Aorta (tissue), 5 donors: ENCODE data around the gene RGSL1. TPM values are rescaled to one million over a fixed set of nuclear protein-coding genes. Genes with fewer than 3 reads are reported as not detected.
"Not testable (repeated sequence)": the region's sequence is repeated elsewhere in the genome, so short reads cannot be mapped to it uniquely, and the experiment has no call there.

Experiments used
- ATAC-seq: fragments of 200-7000 bp; cut with Tn5 transposase; one replicate; pipeline ENCODE4 v1.9.1; 2022; ENCODE audit warnings: moderate library complexity; ENCODE audit not compliant: low FRiP score
- DNase-seq, 2 donors: peaks; one replicate each; pipeline ENCODE4 v3.0.0-alpha.2; 2020
- H3K27ac ChIP-seq, 2 donors: one replicate each; pipeline ENCODE4 v1.5.1; 2013; ENCODE audit warnings: low read length in 2 of 2, mild to moderate bottlenecking in 2 of 2, moderate library complexity in 2 of 2, control low read depth in 1 of 2, inconsistent platforms in 1 of 2, low read depth in 1 of 2
- H3K27me3 ChIP-seq, 2 donors: one replicate each; pipeline ENCODE4 v1.6.1; 2013; ENCODE audit warnings: control low read depth in 1 of 2, low read length in 1 of 2, mild to moderate bottlenecking in 1 of 2, moderate library complexity in 1 of 2; ENCODE audit not compliant: insufficient read depth in 2 of 2, control insufficient read depth in 1 of 2
- H3K36me3 ChIP-seq, 2 donors: one replicate each; pipeline ENCODE4 v1.6.1; 2013; ENCODE audit warnings: control low read depth in 1 of 2, low read length in 1 of 2, mild to moderate bottlenecking in 1 of 2; ENCODE audit not compliant: insufficient read depth in 2 of 2, control insufficient read depth in 1 of 2
- H3K4me1 ChIP-seq, 2 donors: one replicate each; pipeline ENCODE4 v1.6.1; 2013; ENCODE audit warnings: low read length in 2 of 2, control low read depth in 1 of 2, mild to moderate bottlenecking in 1 of 2, moderate library complexity in 1 of 2; ENCODE audit not compliant: insufficient read depth in 2 of 2, control insufficient read depth in 1 of 2
- H3K4me3 ChIP-seq, 2 donors: one replicate each; pipeline ENCODE4 v1.5.1; 2013; ENCODE audit warnings: low read length in 2 of 2, control low read depth in 1 of 2, mild to moderate bottlenecking in 1 of 2
- H3K9me3 ChIP-seq: one replicate; pipeline ENCODE4 v1.6.1; 2013; ENCODE audit warnings: mild to moderate bottlenecking, low read length; ENCODE audit not compliant: control insufficient read depth
- WGBS, 2 donors: extraction: QIAGEN DNeasy Blood & Tissue Kit; methylation state at CpG; one replicate each; pipeline ENCODE4 v1.1.7; 2013; 5-methylcytosine and 5-hydroxymethylcytosine counted together
- intact Hi-C, 2 donors: fragments of 100-400 bp; cut with DNase I; formaldehyde crosslinking; loops; one replicate each; pipeline versions ENCODE4 v1.14.2 to v1.15.0; 2022
- polyA plus RNA-seq, 2 donors: library from polyadenylated mRNA; stranded (reverse); fragments of 200-250 nt; gene quantifications; one replicate each; pipeline ENCODE4 v1.2.3, GENCODE V29; 2013
- total RNA-seq, 2 donors: library from RNA; stranded (reverse); fragmentation: NEBNext Ultra II Directional; extraction: Animal tissue kit (Norgen Biotek cat#: 25700); gene quantifications; one replicate each; pipeline ENCODE4 v1.2.1, GENCODE V29; 2021
- donor health status: healthy with polysubstance abuse.
- donor health status: Bipolar disorder and iron deficiency.
- donor health status: DM: no; HTN: no; CAD: no.
- donor health status: DM: no; HTN: no; CAD: no.
- donor health status: DM: yes; HTN: yes; CAD: no.

The RGSL1 gene
- total and polyA plus RNA-seq, 4 donors: not detected

DNA sequence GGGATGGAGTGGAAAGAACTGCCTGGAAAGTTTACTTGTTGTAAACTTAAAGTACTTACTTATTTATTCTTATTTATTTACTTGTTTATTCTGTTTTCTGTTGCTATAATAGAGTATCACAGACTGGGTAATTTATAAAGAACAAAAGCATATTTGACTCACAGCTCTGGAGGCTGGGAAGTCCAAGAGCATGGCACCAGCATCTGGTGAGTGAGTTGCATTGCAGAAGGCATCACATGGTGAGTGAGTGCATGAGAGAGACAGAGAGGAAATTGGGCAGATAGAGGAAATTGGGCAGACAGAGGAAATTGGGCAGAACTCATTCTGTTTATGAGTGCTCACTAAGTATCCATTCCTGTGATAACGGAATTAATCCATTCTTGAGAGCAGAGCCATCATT lies 11.6 kb upstream of the RGSL1 start:
- H3K9me3 ChIP-seq: peaks cover 2% of the 10 kb centered on the region
- DNase-seq (no peak), ATAC-seq (no peak)
- no peak overlapping the region for H3K4me3 ChIP-seq
- H3K27ac ChIP-seq: no peak overlapping the region
- no peaks in the 10 kb centered on the region for H3K27me3 ChIP-seq
- intact Hi-C loops: no loop called here
- H3K4me1 ChIP-seq: no peaks in the 10 kb centered on the region
- H3K36me3 ChIP-seq: no peaks in the 10 kb centered on the region
- 92 to 96% methylated on average over 1 of the region's 1 CpG for WGBS, 2 donors

DNA sequence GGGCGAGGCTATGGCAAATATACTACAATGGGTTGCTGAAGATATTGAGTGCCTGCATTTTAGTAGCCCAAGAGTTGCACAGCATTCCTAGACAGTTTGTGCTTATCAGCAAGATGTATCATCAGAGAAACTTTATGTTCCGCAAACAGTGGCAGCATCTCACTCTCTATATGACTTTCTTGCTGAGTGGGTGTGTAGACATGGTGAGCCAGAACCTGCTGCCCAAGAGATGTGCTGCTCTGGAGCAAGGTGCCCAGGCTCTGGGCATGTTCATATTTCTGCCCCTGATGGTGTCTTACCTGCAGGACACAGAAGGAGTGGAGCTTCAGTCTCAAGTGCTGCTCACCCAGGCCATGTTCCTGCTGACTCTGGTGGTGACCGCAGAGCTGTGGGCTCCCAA lies 8.2 kb upstream of the RGSL1 start:
- Histone ChIP-seq H3K27me3 (no peaks in the 10 kb centered on the region), H3K27ac (no peak overlapping the region), H3K4me1 (no peaks in the 10 kb centered on the region), H3K36me3 (no peaks in the 10 kb centered on the region), H3K9me3 (peaks cover 2% of the 10 kb centered on the region), H3K4me3 (no peak overlapping the region)
- no peak for ATAC-seq
- DNase-seq: no peak
- 91 to 92% methylated on average over 3 of the region's 3 CpGs for WGBS, 2 donors
- intact Hi-C loops: no loop called here

DNA sequence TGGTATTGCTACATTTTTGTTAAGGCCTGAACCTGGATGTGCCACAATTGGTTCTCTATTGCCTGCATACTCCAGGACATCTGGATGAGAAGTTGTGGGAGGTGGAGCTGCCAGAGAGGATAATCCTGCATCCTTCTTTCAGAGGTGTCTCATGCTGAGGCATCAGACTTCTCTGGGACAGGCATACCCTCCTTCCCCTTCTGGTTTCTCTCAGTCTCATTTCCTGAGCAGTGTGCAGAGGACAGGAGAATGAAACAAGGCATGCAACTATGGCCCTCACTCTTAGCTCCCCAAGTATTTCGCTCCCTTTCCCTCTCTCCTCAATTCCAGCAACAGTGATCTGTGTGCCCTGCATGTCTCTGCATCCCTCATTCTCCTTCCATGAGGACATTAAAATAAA lies 7.6 kb upstream of the RGSL1 start:
- H3K9me3 ChIP-seq: peaks cover 2% of the 10 kb centered on the region
- 90 to 93% methylated on average over 1 of the region's 1 CpG for WGBS, 2 donors
- H3K36me3 ChIP-seq: no peaks in the 10 kb centered on the region
- no peak overlapping the region for H3K4me3 ChIP-seq
- H3K4me1 ChIP-seq: no peaks in the 10 kb centered on the region
- H3K27ac ChIP-seq: no peak overlapping the region
- intact Hi-C loops: no loop called here
- DNase-seq: no peak
- ATAC-seq: no peak
- H3K27me3 ChIP-seq: no peaks in the 10 kb centered on the region

DNA sequence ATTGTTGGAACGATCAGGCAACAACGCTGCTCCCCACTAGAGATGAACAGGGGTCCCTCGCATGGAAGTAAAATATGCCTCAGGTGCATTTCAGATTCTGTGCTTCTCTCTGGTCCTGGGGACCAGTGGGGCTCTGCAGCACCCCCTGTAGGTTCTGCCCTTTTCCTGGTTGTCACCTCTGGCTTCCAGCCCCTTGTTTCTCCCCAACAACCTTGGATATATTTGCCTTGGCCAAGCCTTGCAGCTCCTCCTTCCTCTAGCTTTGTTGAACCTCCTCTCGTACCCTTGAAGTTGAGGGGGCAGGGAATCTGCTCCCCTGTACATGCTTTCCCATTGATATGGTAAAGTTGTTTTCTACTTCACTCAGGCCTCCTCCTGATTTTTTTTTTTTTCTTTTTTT lies 5.4 kb upstream of the RGSL1 start:
- Histone ChIP-seq H3K36me3 (no peaks in the 10 kb centered on the region), H3K4me1 (no peaks in the 10 kb centered on the region), H3K9me3 (no peaks in the 10 kb centered on the region), H3K4me3 (no peak overlapping the region), H3K27ac (no peak overlapping the region), H3K27me3 (no peaks in the 10 kb centered on the region)
- intact Hi-C loops: no loop called here
- DNase-seq (no peak), ATAC-seq (no peak)
- WGBS, 2 donors: 59 to 63% methylated on average over 4 of the region's 4 CpGs

DNA sequence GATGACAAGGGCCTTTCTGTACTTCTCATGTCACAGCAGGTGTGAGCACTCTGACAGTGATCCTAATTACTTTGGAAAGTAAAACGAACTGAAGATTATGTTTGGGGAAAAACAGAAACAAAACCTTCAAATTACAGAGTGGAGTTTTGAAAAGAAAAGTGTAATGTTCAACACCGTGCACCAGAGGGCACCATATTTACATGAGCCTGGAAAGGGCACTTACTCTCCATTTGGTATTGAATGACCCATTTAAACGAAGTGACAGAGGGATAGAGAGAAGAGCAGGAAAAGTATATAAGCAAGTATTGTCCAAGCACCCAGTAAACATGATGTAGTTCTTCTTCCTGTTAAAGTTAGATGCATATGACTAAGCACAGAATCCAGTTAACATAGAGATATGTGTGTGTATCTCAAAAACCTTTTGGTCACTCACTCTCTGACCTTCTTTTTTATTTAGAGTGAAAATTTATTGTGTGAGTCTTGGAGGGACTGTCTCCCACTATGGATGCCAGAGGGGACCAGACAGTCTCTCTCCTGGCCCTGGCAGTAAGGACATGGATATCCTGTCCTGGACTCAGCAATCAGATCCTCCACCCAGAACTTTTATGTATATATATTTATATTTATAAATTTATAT lies 3.8 kb upstream of the RGSL1 start:
- Histone ChIP-seq H3K27me3 (no peaks in the 10 kb centered on the region), H3K9me3 (no peaks in the 10 kb centered on the region), H3K4me1 (no peaks in the 10 kb centered on the region), H3K36me3 (no peaks in the 10 kb centered on the region), H3K27ac (no peak overlapping the region), H3K4me3 (no peak overlapping the region)
- intact Hi-C loops: loop anchor here in 1 of 2 donors (5.0 kb wide), 2 partner anchors 146 to 341 kb away; partner anchors contain the start of gene NPL
- ATAC-seq (no peak), DNase-seq (no peak)
- WGBS, 2 donors: 2 to 5% methylated on average over 3 of the region's 3 CpGs

DNA sequence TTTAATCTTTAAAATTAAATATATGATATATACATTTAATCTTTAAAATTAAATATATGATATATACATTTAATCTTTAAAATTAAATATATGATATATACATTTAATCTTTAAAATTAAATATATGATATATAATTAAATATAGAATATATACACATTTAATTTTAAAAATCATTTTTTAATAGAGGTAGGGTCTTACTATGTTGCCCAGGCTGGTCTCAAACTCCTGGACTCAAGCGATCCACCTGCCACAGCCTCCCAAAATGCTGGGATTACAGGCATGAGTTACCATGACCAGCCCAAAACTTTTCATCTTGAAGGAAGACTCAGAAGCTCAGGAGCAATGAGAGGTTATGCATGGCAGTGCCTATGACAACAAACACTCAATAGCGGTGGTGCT lies 2.8 kb upstream of the RGSL1 start:
- not testable (repeated sequence) for H3K36me3 ChIP-seq, ATAC-seq, H3K4me1 ChIP-seq, H3K27me3 ChIP-seq, H3K27ac ChIP-seq, H3K9me3 ChIP-seq, DNase-seq, H3K4me3 ChIP-seq
- WGBS, 2 donors: 95 to 96% methylated on average over 2 of the region's 2 CpGs
- intact Hi-C loops: loop anchor here in 1 of 2 donors (5.0 kb wide), 2 partner anchors 145 to 340 kb away; partner anchors contain the start of gene NPL

DNA sequence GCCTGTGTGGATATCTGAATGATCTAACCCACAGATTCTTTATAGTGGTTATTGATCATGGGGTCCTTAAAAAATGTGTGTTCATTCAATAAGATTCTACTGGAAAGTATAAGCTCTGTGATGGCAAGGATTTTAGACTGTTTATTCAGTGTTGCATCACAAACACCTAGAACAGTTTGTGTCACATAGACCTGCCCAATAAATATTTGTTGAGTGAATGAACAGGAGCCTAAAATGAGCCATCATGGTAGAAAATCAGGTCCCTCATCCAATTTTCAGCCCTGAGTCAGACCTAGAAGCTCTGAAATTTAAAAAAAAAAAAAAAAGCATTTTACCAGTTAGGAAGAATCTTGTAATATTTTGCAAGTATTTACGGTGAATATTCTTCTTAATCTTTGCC lies 2.3 kb upstream of the RGSL1 start:
- ATAC-seq: no peak
- Histone ChIP-seq H3K4me3 (no peak overlapping the region), H3K36me3 (no peaks in the 10 kb centered on the region), H3K27ac (no peak overlapping the region), H3K9me3 (no peaks in the 10 kb centered on the region), H3K4me1 (no peaks in the 10 kb centered on the region), H3K27me3 (no peaks in the 10 kb centered on the region)
- intact Hi-C loops: loop anchor here in 1 of 2 donors (5.0 kb wide), 2 partner anchors 145 to 340 kb away; partner anchors contain the start of gene NPL
- DNase-seq: no peak
- WGBS, 2 donors: 82 to 88% methylated on average over 1 of the region's 1 CpG

DNA sequence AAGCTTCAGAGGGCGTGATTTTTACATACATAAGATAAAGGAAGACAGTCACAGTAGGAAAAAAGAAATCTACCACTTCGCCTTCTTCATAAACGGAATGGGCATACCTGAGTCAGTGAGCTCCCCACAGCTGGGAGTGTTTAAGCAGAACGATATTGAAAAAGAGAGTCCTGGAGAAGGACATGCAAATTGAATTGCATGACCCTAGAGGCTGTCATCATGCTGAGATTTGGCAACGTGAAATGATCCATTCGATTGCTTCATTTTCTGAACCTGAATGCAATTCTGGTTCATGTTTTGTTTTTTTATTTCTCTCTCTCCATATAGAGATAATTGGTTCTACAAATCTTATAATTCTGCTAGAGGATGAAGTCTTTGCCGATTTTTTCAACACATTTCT lies 3.7 kb downstream of the RGSL1 start:
- H3K27me3 ChIP-seq: no peaks in the 10 kb centered on the region
- H3K27ac ChIP-seq: no peak overlapping the region
- intact Hi-C loops: no loop called here
- H3K9me3 ChIP-seq: peaks cover 2% of the 10 kb centered on the region
- no peak for ATAC-seq
- WGBS, 2 donors: 73 to 78% methylated on average over 7 of the region's 7 CpGs
- H3K4me1 ChIP-seq: no peaks in the 10 kb centered on the region
- no peaks in the 10 kb centered on the region for H3K36me3 ChIP-seq
- no peak for DNase-seq
- H3K4me3 ChIP-seq: no peak overlapping the region

DNA sequence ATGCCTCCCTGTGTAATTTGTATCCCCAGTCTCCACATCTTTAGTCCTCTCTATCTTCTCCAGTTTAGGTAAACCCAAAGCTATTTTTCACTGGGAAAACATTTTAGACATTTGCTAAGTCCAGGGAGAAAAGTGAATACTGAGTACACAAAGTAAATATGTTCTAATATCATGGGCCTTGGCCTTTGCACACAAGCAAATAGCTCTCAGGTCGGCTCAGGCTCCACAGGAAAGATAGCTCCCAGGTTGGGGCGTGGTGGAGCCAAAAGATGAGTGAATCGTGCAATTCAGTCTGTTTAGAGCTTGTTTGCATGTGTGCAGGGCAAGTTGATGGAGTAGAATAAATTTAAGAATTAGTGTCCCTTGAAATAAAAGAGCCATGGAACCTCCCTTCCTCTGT lies 7.9 kb downstream of the RGSL1 start:
- Histone ChIP-seq H3K27me3 (no peaks in the 10 kb centered on the region), H3K27ac (no peak overlapping the region), H3K4me1 (no peaks in the 10 kb centered on the region), H3K4me3 (no peak overlapping the region), H3K36me3 (no peaks in the 10 kb centered on the region), H3K9me3 (peaks cover 2% of the 10 kb centered on the region)
- DNase-seq (no peak), ATAC-seq (no peak)
- WGBS, 2 donors: 69 to 75% methylated on average over 3 of the region's 3 CpGs
- intact Hi-C loops: no loop called here
